ACHN (cell line): ENCODE results near the gene LORICRIN.
A peak's percentile ranks its signal among the peaks of the same experiment; 100 is the strongest.

Source experiments
- DNase-seq: peaks from one replicate; pipeline ENCODE4 v3.0.0-alpha.2; 2015
- in situ Hi-C: cut with HindIII; loops from 2 replicates; pipeline ENCODE4 v1.10.0; 2017; ENCODE audit warnings: low sequenced_read_pairs, low pct_ligation_motif_present, low pct_unique_long_range_greater_than_20kb

The LORICRIN gene

DNA sequence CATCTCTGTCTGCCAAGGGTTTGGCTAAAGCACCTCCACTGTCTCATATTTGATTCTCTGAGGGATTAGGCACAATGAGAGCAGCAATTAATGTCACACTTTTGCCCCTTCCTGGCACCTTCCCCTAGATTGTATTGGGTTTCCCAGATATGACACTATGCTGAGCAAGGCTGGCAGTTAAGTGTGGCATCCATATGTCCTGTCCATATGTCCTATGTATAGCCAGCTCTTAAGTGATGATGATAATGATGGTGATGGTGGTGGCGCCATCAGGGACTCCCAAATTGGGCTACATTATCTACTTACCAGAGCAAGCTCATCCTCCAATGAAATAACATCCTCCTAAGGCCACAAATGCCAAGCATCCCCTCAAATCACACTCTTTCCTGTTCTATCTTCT lies 13.5 kb upstream of the LORICRIN start:
- in situ Hi-C loops = no loop called here
- no peak for DNase-seq

DNA sequence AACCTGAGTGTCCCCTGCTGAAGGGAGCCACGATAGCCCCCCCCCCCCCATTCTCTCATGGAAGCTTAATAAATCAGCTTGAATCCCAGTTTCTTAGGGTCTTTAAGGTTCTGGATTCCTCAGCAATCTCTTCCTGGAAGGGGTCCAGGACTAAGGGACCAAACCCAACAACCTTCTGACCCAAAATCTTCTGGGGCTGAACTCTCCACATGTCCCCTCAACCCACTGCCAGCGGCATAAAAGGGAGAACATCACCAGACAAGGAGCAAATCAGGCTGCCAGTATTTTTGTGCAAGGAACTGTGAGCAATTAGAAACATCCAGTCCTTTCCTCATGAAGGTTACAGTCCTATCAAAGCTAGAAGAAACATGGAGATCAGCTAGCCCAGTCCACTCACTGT lies 12.7 kb upstream of the LORICRIN start:
- no peak for DNase-seq
- in situ Hi-C loops = no loop called here

DNA sequence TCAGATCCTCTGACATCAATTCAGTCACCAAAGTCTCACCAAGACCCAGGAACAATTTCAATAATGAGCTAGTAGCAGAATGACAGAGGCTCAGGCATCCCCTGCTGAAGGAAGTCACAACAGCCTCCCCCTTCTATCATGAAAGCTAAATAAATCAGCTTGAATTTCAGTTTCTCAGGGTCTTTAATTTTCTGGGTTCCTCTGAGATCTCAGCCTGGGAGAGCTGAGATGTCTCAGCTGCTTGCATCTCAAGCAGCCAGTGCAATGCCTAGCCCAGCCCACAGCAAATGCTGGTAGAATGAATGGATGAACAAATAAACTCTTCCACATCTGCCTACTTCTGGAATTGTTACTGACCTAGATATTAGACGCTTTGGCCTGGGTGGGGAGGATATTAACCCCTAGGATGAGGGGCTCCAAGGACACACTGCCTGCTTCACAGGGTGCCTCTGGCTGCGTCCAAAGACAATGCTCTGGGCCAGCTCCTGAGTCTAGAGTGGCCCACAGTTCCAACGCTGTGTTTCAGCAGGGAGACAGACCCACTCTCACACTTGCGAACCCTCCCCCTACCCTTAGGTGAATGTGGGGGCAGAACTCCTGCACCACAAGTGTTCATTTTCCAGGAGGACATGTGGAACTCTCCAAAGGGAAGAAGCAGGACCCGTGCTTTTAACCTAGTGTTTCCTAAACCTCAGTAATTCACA lies 11.2 kb upstream of the LORICRIN start:
- in situ Hi-C loops = no loop called here
- no peak for DNase-seq

DNA sequence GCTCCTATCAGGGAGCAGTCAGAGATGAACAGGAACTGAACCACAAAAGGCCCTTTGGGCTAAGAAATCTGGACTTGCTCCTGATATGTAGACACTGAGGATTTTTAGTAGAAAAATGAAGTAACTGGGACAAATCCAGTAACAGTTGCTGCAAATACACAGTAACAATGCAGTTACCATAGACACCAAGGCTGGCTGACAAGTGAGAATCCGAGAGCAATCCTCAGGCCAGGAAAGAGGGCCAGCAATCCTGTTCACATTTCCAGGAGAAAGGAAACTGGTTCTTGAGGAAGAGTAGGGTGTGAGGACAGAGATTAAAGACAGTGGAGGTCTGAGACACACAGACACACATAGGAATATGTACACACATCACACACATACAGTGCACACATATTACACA lies 9.3 kb upstream of the LORICRIN start:
- no peak for DNase-seq

DNA sequence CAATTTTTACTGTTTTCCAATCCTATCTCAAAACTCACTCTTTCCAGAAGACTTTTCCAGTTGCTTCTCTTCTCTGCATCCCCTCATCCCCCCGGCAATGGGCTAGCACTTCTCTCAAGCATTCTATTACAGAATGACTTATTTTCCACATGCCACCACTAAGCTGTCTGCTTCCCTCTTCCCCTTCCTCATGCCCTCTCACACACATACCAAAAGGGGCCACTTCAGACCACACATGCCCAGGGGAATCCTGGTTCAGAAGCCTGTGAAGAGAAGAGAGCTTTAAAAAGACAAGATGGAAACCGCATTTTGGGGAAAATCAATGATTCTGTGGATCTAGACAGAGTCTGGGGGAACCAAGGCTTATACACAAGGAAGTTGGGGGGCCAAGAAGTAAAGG lies 8.4 kb upstream of the LORICRIN start:
- in situ Hi-C loops = no loop called here
- no peak for DNase-seq

More for the DNA sequence above, 9.3 kb upstream of the LORICRIN start:
- in situ Hi-C loops = no loop called here

DNA sequence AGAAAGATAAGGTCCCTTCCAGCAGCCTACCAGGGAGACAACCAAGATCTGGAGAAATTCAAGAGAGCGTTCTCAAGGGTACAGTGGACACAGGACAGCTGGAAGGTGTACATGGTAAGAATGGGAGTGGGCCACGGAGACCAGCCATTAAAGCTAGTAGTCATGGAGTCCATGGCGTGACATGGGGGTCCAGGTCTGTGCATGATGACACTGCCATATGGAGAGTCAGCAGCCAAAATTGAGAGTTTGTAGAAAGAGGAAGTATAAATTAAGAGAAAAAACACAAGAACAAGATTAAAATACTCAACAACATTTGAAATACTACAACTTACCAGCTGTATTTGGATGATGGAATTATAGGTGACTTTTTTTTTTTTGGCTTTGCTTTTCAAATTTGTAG lies 7.9 kb upstream of the LORICRIN start:
- DNase-seq = no peak
- in situ Hi-C loops = no loop called here

DNA sequence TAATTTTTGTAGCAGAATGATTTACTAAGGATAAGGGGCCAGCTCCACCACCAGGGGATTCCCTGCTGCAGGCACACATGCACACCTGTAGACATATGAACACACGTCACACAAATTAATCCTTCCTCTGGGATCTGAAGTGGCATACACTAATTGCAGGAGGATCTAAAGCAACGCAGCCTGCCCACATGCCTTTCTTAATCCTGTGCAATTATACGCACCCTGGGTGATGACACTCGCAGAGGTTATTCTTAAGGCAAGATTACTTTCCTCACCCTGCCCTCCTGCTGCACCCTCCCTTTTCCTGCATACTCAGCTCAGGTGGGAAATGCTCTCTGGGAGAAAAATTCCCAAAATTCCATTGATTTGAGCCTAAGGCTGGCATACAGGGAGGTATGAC lies 7.5 kb upstream of the LORICRIN start:
- DNase-seq = no peak
- in situ Hi-C loops = no loop called here

DNA sequence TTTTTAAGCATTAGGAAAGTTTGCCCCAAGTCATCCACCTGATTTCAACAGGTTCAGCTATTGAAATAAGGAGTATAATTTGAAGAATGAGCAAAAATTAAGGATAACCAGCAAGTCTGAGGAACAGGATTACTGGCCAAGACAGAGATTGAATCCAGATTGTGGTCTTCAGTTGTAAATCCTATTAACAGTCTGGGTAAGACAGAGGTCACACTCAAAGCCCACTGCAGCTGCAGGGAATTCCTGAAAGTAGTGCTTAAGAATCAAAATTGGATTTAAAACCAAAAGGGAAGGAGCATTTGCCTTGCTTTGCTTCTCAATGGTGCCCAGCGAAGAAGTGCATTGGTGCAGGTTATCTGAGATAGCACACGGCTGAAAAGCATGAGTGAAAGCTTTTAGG lies 6.4 kb upstream of the LORICRIN start:
- in situ Hi-C loops = no loop called here

DNA sequence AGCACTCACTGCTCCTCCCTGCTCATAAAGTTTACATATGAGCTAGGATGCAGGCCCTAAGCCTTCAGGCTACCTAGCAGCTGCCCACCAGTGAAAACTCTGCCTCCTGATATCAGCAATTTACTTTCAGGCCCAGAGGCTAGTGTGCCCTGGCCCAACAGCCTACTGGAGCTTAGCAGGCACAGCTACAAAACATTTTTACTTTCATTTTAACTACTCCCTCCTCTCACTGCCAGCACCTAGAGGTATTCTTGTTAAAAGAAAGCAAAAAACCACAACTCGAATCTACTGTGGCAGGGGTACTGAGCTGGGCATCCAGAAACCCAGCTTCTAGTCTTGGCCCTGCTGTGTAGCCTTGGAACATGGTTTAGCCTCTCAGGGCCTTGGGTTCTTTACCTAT lies 5.8 kb upstream of the LORICRIN start:
- DNase-seq = no peak
- in situ Hi-C loops = no loop called here

More for the DNA sequence above, 6.4 kb upstream of the LORICRIN start:
- DNase-seq = no peak

DNA sequence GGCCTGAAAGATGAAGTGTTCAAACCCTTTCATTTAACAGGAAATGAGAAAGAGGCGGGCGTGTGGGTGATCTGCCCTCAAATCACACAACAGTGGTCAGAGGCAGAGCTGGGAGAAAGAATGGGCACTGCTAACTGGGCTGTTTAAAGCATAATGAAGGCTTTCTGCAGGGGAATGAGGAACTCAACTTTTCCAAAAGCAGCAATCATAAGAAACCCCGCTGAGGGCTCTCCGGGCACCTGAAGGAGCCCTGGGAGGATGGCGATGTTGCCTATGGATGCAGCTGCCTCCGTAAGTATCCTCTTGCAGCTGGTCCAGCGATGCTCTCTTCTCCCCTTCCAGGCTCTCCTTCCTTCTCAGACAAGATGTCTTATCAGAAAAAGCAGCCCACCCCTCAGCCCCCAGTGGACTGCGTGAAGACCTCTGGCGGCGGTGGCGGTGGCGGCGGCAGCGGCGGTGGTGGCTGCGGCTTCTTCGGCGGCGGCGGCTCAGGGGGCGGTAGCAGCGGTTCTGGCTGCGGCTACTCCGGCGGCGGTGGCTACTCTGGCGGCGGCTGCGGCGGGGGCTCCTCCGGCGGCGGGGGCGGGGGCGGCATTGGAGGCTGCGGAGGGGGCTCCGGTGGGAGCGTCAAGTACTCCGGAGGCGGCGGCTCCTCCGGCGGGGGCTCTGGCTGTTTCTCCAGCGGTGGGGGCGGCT lies 1.2 kb downstream of the LORICRIN start:
- no peak for DNase-seq
- in situ Hi-C loops = no loop called here

DNA sequence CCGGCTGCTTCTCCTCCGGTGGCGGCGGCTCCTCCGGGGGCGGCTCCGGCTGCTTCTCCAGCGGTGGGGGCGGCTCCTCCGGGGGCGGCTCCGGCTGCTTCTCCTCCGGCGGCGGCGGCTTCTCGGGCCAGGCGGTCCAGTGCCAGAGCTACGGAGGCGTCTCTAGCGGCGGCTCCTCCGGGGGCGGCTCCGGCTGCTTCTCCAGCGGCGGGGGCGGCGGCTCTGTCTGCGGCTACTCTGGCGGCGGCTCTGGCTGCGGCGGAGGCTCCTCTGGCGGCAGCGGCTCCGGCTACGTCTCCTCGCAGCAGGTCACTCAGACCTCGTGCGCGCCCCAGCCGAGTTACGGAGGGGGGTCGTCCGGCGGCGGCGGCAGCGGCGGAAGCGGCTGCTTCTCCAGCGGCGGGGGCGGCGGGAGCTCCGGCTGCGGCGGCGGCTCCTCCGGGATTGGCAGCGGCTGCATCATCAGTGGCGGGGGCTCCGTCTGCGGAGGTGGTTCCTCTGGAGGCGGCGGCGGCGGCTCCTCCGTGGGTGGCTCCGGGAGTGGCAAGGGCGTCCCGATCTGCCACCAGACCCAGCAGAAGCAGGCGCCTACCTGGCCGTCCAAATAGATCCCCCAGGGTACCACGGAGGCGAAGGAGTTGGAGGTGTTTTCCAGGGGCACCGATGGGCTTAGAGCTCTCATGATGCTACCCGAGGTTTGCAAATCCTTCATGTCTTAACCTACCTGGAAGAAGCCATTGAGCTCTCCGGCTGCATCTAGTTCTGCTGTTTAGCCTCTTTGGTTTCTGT lies 2.0 kb downstream of the LORICRIN start:
- in situ Hi-C loops = no loop called here

DNA sequence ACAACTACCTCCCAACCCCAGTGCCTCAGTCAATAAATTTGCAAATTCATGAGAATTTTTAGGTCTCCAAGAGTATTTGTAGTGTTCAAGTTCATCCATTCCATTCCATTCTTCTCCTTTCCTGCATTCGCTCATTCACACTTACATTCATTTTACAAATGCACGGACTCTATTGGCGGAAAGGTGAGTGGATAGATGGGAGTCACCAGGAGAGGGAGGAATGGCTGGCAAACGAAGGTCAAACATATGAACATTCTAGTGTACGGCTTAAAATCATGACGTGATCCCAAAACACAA lies 2.5 kb downstream of the LORICRIN start:
- in situ Hi-C loops = no loop called here
- DNase-seq = no peak

More for the DNA sequence above, 2.0 kb downstream of the LORICRIN start:
- DNase-seq = no peak

DNA sequence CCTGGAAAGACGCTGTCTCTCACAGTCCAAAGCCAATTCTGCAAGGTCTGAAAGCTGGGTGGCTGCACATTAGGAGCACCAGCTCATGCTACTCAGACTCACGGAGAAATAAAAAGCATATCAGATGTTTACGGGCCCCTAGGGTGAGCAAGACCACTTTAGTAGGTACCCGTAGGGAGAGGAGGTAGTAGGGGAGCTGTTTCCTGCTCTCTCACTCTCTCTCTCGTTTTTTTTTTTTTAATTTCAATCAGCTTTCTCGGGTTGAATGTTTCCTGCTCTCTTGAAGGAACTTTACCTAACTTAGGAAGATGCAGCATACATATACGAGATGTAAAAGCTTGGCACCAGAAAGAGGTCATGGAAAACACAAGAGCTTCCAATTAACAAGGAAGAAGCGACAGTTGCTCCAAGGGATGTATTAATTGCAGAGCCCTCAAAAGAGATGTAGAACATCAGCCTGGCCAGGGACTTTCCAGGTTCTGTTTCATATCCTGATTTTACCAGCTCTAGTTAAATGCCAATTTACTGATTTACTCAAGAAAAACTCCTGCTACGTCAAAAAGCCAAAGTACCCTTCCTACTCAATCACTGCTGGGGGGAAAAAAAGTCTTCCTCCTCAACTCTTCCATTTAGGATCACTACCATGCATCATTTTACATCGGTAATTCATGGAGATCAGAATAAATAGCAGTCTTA lies 3.1 kb downstream of the LORICRIN start:
- DNase-seq = no peak
- in situ Hi-C loops = no loop called here

DNA sequence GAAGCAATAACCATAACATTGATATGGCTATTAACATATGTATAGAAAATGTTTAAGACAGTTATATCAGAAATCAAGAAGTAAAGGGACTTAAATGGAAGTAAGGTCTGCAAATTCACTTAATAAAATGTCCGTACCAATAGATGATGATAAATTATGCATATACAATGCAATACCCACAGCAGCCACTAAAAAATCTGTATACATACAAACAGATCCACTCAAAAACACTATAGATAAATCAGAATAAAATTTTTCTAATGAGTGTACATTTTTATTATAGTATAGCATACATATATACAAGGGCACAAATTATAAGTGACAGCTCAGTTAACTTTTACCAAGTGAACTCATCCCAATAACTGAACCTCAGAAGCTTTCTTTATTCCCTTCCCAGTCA lies 6.0 kb downstream of the LORICRIN start:
- DNase-seq = no peak

DNA sequence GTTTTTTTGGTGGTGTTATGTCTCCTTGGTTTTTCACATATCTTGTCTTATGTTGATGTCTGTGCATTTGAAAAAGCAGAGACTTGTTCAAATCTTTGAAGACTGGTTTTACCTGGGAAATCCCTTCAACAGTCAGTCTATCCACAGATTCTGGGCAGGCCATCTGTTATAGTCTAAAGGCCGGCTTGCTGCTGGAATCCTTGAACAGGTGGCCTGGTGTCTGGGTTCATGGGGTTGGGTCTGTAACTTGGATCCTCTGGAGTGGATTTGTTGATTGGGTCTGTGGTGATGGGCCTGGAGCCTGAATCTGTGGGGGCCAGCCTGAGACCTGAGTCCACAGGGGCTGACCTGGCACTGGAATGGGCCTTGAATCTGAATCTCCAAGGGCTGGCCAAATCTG lies 12.2 kb downstream of the LORICRIN start:
- in situ Hi-C loops = no loop called here
- DNase-seq = no peak

More for the DNA sequence above, 6.0 kb downstream of the LORICRIN start:
- in situ Hi-C loops = no loop called here

DNA sequence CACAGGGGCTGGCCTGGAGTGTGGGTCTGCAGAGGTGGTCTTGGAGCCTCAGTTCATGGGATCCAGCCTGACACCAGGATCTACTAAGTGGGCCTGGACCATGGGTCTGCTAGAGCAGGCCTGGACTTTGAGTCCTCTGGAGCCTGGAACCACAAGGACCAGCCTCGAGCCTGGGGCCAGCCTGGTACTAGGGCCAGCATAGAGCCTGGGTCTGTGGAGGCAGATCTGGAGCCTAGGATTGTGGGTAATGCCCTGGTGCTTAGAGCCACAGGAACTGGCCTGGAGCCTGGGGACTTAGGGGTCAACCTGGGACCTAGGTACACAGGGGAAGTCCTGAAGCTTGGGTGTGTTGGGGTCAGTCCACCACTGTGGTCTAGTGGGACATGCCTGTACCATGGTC lies 12.7 kb downstream of the LORICRIN start:
- in situ Hi-C loops = no loop called here

DNA sequence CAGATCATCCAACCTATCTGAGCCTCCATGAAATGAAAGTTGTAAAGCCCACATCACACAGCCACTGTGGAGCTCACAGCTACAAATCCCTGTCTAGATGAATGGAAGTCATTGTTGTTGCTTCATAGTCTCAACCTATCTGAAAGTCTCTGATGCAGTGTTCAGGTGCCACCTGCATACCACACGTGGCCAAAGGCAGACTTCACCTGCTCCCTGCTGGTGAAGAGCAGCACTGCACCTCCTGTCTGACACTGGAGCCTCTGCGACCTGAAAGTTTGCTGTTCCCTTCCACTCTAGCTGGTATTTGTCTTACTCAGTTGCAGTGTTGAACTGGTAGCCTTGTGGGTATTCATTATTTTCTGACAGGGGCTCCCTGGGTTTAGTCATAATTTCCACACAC lies 18.4 kb downstream of the LORICRIN start:
- in situ Hi-C loops = no loop called here
- DNase-seq = peak; percentile 26

More for the DNA sequence above, 12.7 kb downstream of the LORICRIN start:
- DNase-seq = no peak

DNA sequence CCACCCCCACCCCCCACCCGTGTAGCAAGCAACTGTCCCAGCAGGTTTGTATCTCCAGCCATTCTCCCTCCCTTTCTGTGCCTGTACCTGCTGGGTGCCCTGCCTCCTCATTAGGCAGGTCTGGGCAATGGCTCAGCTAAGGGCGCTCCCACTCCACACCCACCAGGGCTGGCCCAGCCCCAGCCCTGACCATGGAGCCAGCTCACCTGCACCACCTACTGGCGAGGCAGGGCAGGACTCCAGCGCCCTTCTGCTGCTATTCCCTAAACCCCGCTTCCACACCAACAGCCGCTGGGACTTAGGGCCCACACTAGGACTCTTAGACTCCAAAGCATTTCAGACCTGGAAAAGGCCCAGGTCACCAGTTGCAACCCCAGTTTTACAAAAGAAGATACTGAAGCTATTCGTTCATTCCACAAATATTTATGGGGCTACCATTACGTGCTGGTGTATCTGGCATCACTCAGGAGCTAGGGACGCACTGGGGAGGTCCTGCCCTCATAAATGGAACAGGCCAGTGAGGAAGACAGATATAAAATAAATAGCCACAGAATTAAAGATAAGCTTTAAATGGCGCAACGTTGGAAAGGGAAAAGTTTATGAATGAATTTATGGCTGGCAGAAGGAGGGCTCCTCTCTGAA lies 29.3 kb downstream of the LORICRIN start:
- DNase-seq = peak; percentile 21
- in situ Hi-C loops = no loop called here

DNA sequence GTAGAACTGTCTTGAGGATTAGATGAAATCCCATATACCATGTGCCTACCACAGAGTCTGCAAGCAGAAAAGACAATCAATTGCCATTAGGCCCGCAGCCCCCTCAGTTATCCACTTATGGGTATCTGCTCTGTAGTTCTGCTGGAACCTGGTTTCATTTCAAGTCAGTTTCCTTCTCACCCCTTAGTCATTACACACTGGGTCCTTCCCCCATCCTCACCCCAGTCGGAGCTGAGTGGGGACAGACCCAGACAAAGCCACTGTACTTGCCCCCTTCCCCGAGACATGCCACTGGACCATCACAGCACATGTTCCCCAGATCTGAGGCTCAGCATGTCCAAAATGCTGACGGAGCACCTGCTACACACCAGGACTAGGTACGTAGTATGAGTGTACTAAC lies 32.0 kb downstream of the LORICRIN start:
- no peak for DNase-seq
- in situ Hi-C loops = no loop called here
